Liver (tissue), 9 donors: Measurements from ENCODE around the gene PLS1. TPM values are rescaled to one million over a fixed set of nuclear protein-coding genes. Genes with fewer than 3 reads are reported as not detected.
"Not testable (repeated sequence)": the region's sequence is repeated elsewhere in the genome, so short reads cannot be mapped to it uniquely, and the experiment has no call there.

Experiments used
- DNase-seq: peaks from one replicate; pipeline ENCODE4 v3.0.0-alpha.2; 2017; ENCODE audit warnings: low spot score
- H3K27ac ChIP-seq, 2 donors: one replicate each; pipeline ENCODE4 v1.7.0; 2013; ENCODE audit warnings: inconsistent platforms in 2 of 2, low read length in 2 of 2, control low read depth in 1 of 2, low read depth in 1 of 2, mild to moderate bottlenecking in 1 of 2
- H3K27me3 ChIP-seq, 4 donors: one replicate each; pipeline versions ENCODE4 v1.6.1 to v1.7.0; 2013; ENCODE audit warnings: low read length in 3 of 4, inconsistent platforms in 1 of 4, mild to moderate bottlenecking in 1 of 4, moderate library complexity in 1 of 4; ENCODE audit not compliant: control insufficient read depth in 4 of 4, insufficient read depth in 4 of 4
- H3K36me3 ChIP-seq, 4 donors: one replicate each; pipeline versions ENCODE4 v1.6.1 to v1.7.0; 2013; ENCODE audit warnings: low read length in 3 of 4, mild to moderate bottlenecking in 3 of 4, low read depth in 1 of 4, moderate library complexity in 1 of 4; ENCODE audit not compliant: control insufficient read depth in 4 of 4, insufficient read depth in 3 of 4
- H3K4me1 ChIP-seq, 4 donors: one replicate each; pipeline versions ENCODE4 v1.6.1 to v1.7.0; 2013; ENCODE audit warnings: low read length in 3 of 4, mild to moderate bottlenecking in 3 of 4, moderate library complexity in 1 of 4; ENCODE audit not compliant: control insufficient read depth in 4 of 4, insufficient read depth in 4 of 4
- H3K4me3 ChIP-seq, 3 donors: one replicate each; pipeline versions ENCODE4 v1.6.1 to v1.7.0; 2013; ENCODE audit warnings: low read length in 3 of 3, control low read depth in 1 of 3, low read depth in 1 of 3, mild to moderate bottlenecking in 1 of 3
- H3K9ac ChIP-seq, 2 donors: one replicate each; pipeline ENCODE4 v1.7.0; 2013; ENCODE audit warnings: low read length in 2 of 2, mild to moderate bottlenecking in 2 of 2, moderate library complexity in 2 of 2, control low read depth in 1 of 2, low read depth in 1 of 2
- H3K9me3 ChIP-seq, 4 donors: one replicate each; pipeline versions ENCODE4 v1.6.1 to v1.7.0; 2013; ENCODE audit warnings: low read length in 3 of 4; ENCODE audit not compliant: control insufficient read depth in 4 of 4
- CTCF ChIP-seq: fragments of 150-350 bp; IDR thresholded peaks from 2 replicates; pipeline ENCODE4 v1.5.1; 2017; ENCODE audit warnings: improper control_type of control experiment, low read depth, low read length; ENCODE audit not compliant: missing input control
- FOXA1 ChIP-seq: IDR thresholded peaks from 2 replicates; pipeline ENCODE4 v1.6.1; 2016; ENCODE audit warnings: antibody characterized with exemption
- FOXA2 ChIP-seq: IDR thresholded peaks from 2 replicates; pipeline ENCODE4 v1.6.1; 2016; ENCODE audit warnings: antibody characterized with exemption
- JUND ChIP-seq, 2 donors: IDR thresholded peaks; 2 replicates each; pipeline ENCODE4 v1.6.1; 2016; ENCODE audit warnings: antibody characterized with exemption in 2 of 2
- MAX ChIP-seq: IDR thresholded peaks from 2 replicates; pipeline ENCODE4 v1.6.1; 2016; ENCODE audit warnings: antibody characterized with exemption
- NR2F2 ChIP-seq: IDR thresholded peaks from 2 replicates; pipeline ENCODE4 v1.6.1; 2016; ENCODE audit warnings: antibody characterized with exemption
- RAD21 ChIP-seq, 2 donors: IDR thresholded peaks; 2 replicates each; pipeline ENCODE4 v1.6.1; 2016; ENCODE audit warnings: antibody characterized with exemption in 2 of 2, mild to moderate bottlenecking in 2 of 2
- REST ChIP-seq: IDR thresholded peaks from 2 replicates; pipeline ENCODE4 v1.6.1; 2016; ENCODE audit warnings: antibody characterized with exemption, mild to moderate bottlenecking
- RXRA ChIP-seq, 2 donors: IDR thresholded peaks; 2 replicates each; pipeline ENCODE4 v1.6.1; 2017 to 2018; ENCODE audit warnings: antibody characterized with exemption in 2 of 2, mild to moderate bottlenecking in 1 of 2
- TAF1 ChIP-seq: conservative IDR thresholded peaks from 2 replicates; pipeline ENCODE4 v1.6.1; 2016; ENCODE audit warnings: antibody characterized with exemption, mild to moderate bottlenecking
- YY1 ChIP-seq: IDR thresholded peaks from 2 replicates; pipeline ENCODE4 v1.6.1; 2016; ENCODE audit warnings: antibody characterized with exemption, mild to moderate bottlenecking
- WGBS: extraction: QIAGEN DNeasy Blood & Tissue Kit; methylation state at CpG from one replicate; pipeline ENCODE4 v1.1.7; 2013; 5-methylcytosine and 5-hydroxymethylcytosine counted together
- polyA plus RNA-seq, 2 donors: library from polyadenylated mRNA; stranded (reverse) in 1 of 2; unstranded in 1 of 2; fragments of 200-250 nt in 1 of 2; fragments of >200 nt in 1 of 2; fragmentation: Nextera tagmentation in 1 of 2; extraction: Ambion mirVana in 1 of 2; gene quantifications; one replicate each; pipeline versions ENCODE4 v1.2.1 to v1.2.3, GENCODE V29; 2013 to 2015
- total RNA-seq, 2 donors: library from RNA; depleted of rRNA; stranded (reverse); fragments of >200 nt; gene quantifications; one replicate each; pipeline ENCODE4 v1.2.3, GENCODE V29; 2014
- donor health status: healthy.
- donor health status: healthy.
- donor health status: healthy.
- donor health status: healthy.
- donor health status: healthy.

The PLS1 gene
- total and polyA plus RNA-seq, 4 donors = 7.2 to 21.9 (median 10.1) TPM

- no peak overlapping the region for H3K9ac ChIP-seq
- no peaks in the 10 kb centered on the region for H3K9me3 ChIP-seq
- no peak overlapping the region for H3K27ac ChIP-seq
- no peaks in the 10 kb centered on the region for H3K27me3 ChIP-seq
- TF ChIP-seq REST = no peak
- no peak for TF ChIP-seq MAX
- no peak overlapping the region for H3K4me3 ChIP-seq
- WGBS = 96% methylated on average over 5 of the region's 5 CpGs
- H3K4me1 ChIP-seq = no peaks in the 10 kb centered on the region
- DNase-seq = no peak
- H3K36me3 ChIP-seq = peaks cover 0 to 2% (median under 1%) of the 10 kb centered on the region in 4 donors
Measured at GRCh38 chr3:142709207-142709606, 113.0 kb downstream of the PLS1 start.

- not testable (repeated sequence) for H3K27ac ChIP-seq, H3K4me1 ChIP-seq, H3K36me3 ChIP-seq, H3K27me3 ChIP-seq, H3K9me3 ChIP-seq, H3K9ac ChIP-seq, H3K4me3 ChIP-seq, DNase-seq
- WGBS = 94% methylated on average over 3 of the region's 3 CpGs
Measured at GRCh38 chr3:142714882-142715281, 118.7 kb downstream of the PLS1 start.

GRCh38 chr3:142716102-142716501 lies 119.9 kb downstream of the PLS1 start:
- Histone ChIP-seq H3K27ac (no peak overlapping the region), H3K27me3 (no peaks in the 10 kb centered on the region), H3K4me3 (no peak overlapping the region), H3K4me1 (no peaks in the 10 kb centered on the region), H3K9ac (no peak overlapping the region), H3K9me3 (no peaks in the 10 kb centered on the region), H3K36me3 (peaks cover 0 to 2% (median 0%) of the 10 kb centered on the region in 4 donors)
- no peak for DNase-seq
- 91% methylated on average over 4 of the region's 4 CpGs for WGBS
- TF ChIP-seq REST = no peak
- no peak for TF ChIP-seq RAD21 (IDR thresholded peaks at IDR 0.05)
- no peak for TF ChIP-seq FOXA2
- TF ChIP-seq CTCF = no peak
- no peak for TF ChIP-seq MAX
- no peak for TF ChIP-seq RXRA (IDR thresholded peaks at IDR 0.05)
- no peak for TF ChIP-seq YY1
- no peak for TF ChIP-seq JUND (IDR thresholded peaks at IDR 0.05)
- no peak for TF ChIP-seq TAF1
- no peak for TF ChIP-seq FOXA1
- TF ChIP-seq NR2F2 = no peak
